ENCODE measurements around the gene PHLDB1. TPM values are rescaled to one million over a fixed set of nuclear protein-coding genes. Genes with fewer than 3 reads are reported as not detected.

PHLDB1 gene
- polyA plus RNA-seq, 1 donor (not counting 4 experiments of a cell fraction or from before 2014, with no cell fraction given), result 35.0 TPM

DNA sequence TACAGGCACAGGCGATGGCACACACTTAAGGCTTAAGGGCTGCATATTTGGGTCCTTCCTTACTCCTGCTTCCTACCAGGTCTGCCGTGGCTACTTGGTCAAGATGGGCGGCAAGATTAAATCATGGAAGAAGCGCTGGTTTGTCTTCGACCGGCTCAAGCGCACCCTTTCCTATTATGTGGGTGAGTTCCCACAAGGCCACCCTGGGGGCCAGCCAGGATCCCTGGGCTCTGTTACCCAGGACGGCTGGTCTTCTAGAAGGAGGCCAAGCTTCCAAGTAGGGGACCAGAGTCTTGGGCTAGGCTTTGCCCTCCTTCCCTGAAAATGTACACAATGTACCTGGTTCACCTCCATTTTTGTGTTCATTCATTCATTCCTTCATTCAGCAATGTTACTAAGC lies 43.0 kb downstream of the PHLDB1 start:
- Histone ChIP-seq H3K4me3 (ENCODE audit: control insufficient read depth in 2 of 3, extremely low read depth in 1 of 3, insufficient read depth in 2 of 3, low read depth in 1 of 3, low read length in 3 of 3) (no peak overlapping the region), H4K20me1 (ENCODE audit: control insufficient read depth, extremely low read depth, insufficient read depth, low read length) (no peaks in the 10 kb centered on the region), H3K36me3 (ENCODE audit: control insufficient read depth in 2 of 2, extremely low read depth in 1 of 2, insufficient read depth in 2 of 2, low read length in 2 of 2) (peaks cover 40 to 42% of the 10 kb centered on the region in 2 experiments), H3K9me3 (ENCODE audit: control insufficient read depth, low read depth, low read length) (no peaks in the 10 kb centered on the region), H3K4me2 (ENCODE audit: control insufficient read depth, extremely low read depth, insufficient read depth, low read depth, low read length) (no peak overlapping the region), H2AFZ (ENCODE audit: control insufficient read depth, low read length) (no peak overlapping the region), H3K27me3 (ENCODE audit: control insufficient read depth, extremely low read depth, insufficient read depth, low read length) (no peaks in the 10 kb centered on the region), H3K27ac (ENCODE audit: control insufficient read depth, insufficient read depth, low read length) (no peak overlapping the region), H3K79me2 (ENCODE audit: control insufficient read depth, insufficient read depth, low read length) (no peaks in the 10 kb centered on the region), H3K9ac (ENCODE audit: control insufficient read depth, extremely low read depth, insufficient read depth, low read length) (no peak overlapping the region), H3K9me1 (ENCODE audit: control insufficient read depth, extremely low read depth, insufficient read depth, low read length) (no peaks in the 10 kb centered on the region), H3K4me1 (ENCODE audit: control insufficient read depth, extremely low read depth, insufficient read depth, low read length) (no peaks in the 10 kb centered on the region)
- FAIRE-seq, result no peak
- TF ChIP-seq, protein P1, sequence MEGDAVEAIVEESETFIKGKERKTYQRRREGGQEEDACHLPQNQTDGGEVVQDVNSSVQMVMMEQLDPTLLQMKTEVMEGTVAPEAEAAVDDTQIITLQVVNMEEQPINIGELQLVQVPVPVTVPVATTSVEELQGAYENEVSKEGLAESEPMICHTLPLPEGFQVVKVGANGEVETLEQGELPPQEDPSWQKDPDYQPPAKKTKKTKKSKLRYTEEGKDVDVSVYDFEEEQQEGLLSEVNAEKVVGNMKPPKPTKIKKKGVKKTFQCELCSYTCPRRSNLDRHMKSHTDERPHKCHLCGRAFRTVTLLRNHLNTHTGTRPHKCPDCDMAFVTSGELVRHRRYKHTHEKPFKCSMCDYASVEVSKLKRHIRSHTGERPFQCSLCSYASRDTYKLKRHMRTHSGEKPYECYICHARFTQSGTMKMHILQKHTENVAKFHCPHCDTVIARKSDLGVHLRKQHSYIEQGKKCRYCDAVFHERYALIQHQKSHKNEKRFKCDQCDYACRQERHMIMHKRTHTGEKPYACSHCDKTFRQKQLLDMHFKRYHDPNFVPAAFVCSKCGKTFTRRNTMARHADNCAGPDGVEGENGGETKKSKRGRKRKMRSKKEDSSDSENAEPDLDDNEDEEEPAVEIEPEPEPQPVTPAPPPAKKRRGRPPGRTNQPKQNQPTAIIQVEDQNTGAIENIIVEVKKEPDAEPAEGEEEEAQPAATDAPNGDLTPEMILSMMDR (optimal IDR thresholded peaks at IDR 0.05 in 1 of 3, IDR thresholded peaks at IDR 0.05 in 1 of 3, conservative IDR thresholded peaks at IDR 0.05 in 1 of 3; ENCODE audit: extremely low read depth in 1 of 3, insufficient read depth in 2 of 3, low read length in 3 of 3), result no peak
- TF ChIP-seq EZH2 (IDR thresholded peaks at IDR 0.05; ENCODE audit: low read length), result no peak
- dilution Hi-C loops (cut with MboI; ENCODE audit: extremely low pct_ligation_motif_present, low sequenced_read_pairs), result no loop called here
- no peak for DNase-seq (ENCODE audit: low read depth, low spot score)

DNA sequence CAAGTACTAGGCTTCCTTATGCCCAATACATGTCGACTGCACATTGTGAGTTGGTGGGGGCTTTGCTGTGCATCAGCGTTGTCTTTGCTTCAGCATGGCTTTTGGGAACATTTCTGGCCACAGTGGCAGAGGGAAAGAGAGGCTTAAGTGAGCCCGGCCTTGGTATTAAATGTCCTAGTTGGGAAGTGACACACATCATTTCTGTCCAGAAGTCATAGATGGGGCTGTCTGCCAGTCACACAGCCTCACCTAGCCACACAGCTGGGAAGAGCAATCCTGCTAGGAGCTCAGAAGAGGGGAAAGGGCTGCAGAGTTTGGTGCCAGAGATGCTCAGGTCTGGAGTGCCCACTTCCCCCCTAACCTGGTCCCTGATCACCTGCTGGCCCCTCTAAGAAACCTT lies 44.4 kb downstream of the PHLDB1 start:
- no peak for DNase-seq (ENCODE audit: low read depth, low spot score)
- H4K20me1 ChIP-seq (ENCODE audit: control insufficient read depth, extremely low read depth, insufficient read depth, low read length), result no peaks in the 10 kb centered on the region

More for the DNA sequence above, 44.4 kb downstream of the PHLDB1 start:
- Histone ChIP-seq H3K4me3 (ENCODE audit: control insufficient read depth in 2 of 3, extremely low read depth in 1 of 3, insufficient read depth in 2 of 3, low read depth in 1 of 3, low read length in 3 of 3) (no peak overlapping the region), H3K9me3 (ENCODE audit: control insufficient read depth, low read depth, low read length) (no peaks in the 10 kb centered on the region), H3K36me3 (ENCODE audit: control insufficient read depth in 2 of 2, extremely low read depth in 1 of 2, insufficient read depth in 2 of 2, low read length in 2 of 2) (peaks cover 39 to 43% of the 10 kb centered on the region in 2 experiments), H3K27ac (ENCODE audit: control insufficient read depth, insufficient read depth, low read length) (no peak overlapping the region), H3K4me2 (ENCODE audit: control insufficient read depth, extremely low read depth, insufficient read depth, low read depth, low read length) (no peak overlapping the region), H2AFZ (ENCODE audit: control insufficient read depth, low read length) (no peak overlapping the region), H3K27me3 (ENCODE audit: control insufficient read depth, extremely low read depth, insufficient read depth, low read length) (no peaks in the 10 kb centered on the region), H3K9ac (ENCODE audit: control insufficient read depth, extremely low read depth, insufficient read depth, low read length) (no peak overlapping the region), H3K79me2 (ENCODE audit: control insufficient read depth, insufficient read depth, low read length) (no peaks in the 10 kb centered on the region), H3K9me1 (ENCODE audit: control insufficient read depth, extremely low read depth, insufficient read depth, low read length) (no peaks in the 10 kb centered on the region), H3K4me1 (ENCODE audit: control insufficient read depth, extremely low read depth, insufficient read depth, low read length) (no peaks in the 10 kb centered on the region)
- no peak for FAIRE-seq
- TF ChIP-seq EZH2 (IDR thresholded peaks at IDR 0.05; ENCODE audit: low read length), result no peak
- TF ChIP-seq, protein P1 (optimal IDR thresholded peaks at IDR 0.05 in 1 of 3, IDR thresholded peaks at IDR 0.05 in 1 of 3, conservative IDR thresholded peaks at IDR 0.05 in 1 of 3; ENCODE audit: extremely low read depth in 1 of 3, insufficient read depth in 2 of 3, low read length in 3 of 3), result no peak
- dilution Hi-C loops (cut with MboI; ENCODE audit: extremely low pct_ligation_motif_present, low sequenced_read_pairs), result no loop called here

Data from keratinocyte (primary cell).